ENCODE results near the gene RPL28.

RPL28 gene

DNA sequence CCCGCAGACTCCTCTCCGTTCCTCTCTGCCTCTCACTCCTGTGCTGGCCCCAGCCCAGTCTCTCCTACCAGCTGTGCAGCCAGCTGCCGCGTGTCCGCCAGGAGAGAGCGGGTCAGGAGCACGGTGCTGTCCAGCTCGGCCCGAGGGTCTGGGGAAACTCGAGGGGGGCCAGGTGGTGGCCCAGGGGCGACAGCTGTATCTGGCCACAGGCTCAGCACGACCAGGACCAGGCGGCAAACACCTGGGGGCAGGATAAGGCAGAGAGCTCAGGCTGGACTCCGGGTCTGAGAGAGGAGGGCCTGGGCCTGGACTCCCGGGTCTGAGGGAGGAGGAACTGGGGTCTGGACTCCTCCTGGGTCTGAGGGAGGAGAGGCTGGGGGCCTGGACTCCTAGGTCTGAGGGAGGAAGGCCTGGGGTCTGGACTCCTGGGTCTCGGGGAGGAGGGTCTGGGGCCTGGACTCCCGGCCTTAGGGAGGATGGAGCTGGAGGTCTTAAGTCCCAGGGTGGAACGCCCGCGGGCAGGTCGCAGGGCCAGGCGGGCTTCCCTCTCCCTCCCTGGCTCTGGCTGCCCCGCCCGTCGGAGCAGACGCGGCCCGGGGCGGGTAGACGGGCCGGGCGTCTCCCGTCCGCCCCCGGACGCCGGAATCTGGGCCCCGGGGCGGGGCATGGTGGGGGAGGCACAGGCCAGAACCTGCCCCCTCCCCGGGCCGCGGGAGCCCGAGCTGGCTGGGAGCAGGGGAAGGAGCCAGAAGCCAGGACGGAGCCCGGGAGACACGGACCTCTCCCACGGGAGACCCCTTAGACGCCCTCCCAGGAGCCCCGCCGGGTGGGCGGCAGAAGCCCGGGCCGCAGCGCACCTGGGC is 16.8 kb upstream of the RPL28 start:
- H3K4me3 ChIP-seq (ENCODE audit: control insufficient read depth, low read depth, low read length), result peak overlapping the region; percentile 35
- DNase-seq (ENCODE audit: low read depth), result peak; percentile 33
- TF ChIP-seq, protein P1, sequence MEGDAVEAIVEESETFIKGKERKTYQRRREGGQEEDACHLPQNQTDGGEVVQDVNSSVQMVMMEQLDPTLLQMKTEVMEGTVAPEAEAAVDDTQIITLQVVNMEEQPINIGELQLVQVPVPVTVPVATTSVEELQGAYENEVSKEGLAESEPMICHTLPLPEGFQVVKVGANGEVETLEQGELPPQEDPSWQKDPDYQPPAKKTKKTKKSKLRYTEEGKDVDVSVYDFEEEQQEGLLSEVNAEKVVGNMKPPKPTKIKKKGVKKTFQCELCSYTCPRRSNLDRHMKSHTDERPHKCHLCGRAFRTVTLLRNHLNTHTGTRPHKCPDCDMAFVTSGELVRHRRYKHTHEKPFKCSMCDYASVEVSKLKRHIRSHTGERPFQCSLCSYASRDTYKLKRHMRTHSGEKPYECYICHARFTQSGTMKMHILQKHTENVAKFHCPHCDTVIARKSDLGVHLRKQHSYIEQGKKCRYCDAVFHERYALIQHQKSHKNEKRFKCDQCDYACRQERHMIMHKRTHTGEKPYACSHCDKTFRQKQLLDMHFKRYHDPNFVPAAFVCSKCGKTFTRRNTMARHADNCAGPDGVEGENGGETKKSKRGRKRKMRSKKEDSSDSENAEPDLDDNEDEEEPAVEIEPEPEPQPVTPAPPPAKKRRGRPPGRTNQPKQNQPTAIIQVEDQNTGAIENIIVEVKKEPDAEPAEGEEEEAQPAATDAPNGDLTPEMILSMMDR (conservative IDR thresholded peaks at IDR 0.05; ENCODE audit: control insufficient read depth, insufficient read depth, low read depth, low read length), result no peak

DNA sequence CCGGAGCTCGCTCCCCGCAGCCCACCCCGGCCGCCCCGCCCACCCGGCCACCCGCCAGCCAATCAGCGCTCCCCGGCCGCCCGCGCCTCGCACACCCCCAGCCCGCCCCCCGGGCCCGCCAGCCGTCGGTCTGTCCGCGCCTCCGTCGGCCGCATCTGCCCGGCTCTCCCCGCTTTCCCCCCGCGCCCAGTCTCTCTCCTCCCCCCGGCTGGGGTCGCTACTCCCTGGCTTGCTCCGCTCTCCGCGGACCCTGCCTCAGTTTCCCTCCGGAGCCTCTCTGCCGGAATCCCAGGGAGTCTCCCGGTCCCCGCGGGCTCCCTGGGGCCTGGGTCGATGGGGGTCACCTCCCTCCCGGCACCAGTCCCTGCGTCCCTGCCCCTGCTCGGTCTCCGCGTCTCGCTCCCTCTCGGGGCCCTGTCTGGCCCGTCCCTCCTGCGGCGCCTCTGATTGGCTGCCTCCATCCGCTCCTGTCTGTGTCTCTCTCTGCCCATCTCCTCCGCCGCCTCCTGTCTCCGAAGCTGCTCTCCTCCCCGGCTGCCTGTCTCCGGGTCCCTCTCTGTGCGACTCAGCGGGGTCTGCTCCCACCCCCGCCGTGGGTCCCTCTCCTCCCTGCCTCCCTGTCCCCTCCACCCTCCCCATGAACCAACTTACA is 16.0 kb upstream of the RPL28 start:
- TF ChIP-seq, protein P1 (conservative IDR thresholded peaks at IDR 0.05; ENCODE audit: control insufficient read depth, insufficient read depth, low read depth, low read length), result no peak
- peak overlapping the region; percentile 59 for H3K4me3 ChIP-seq (ENCODE audit: control insufficient read depth, low read depth, low read length)
- peak; percentile 62 for DNase-seq (ENCODE audit: low read depth)

DNA sequence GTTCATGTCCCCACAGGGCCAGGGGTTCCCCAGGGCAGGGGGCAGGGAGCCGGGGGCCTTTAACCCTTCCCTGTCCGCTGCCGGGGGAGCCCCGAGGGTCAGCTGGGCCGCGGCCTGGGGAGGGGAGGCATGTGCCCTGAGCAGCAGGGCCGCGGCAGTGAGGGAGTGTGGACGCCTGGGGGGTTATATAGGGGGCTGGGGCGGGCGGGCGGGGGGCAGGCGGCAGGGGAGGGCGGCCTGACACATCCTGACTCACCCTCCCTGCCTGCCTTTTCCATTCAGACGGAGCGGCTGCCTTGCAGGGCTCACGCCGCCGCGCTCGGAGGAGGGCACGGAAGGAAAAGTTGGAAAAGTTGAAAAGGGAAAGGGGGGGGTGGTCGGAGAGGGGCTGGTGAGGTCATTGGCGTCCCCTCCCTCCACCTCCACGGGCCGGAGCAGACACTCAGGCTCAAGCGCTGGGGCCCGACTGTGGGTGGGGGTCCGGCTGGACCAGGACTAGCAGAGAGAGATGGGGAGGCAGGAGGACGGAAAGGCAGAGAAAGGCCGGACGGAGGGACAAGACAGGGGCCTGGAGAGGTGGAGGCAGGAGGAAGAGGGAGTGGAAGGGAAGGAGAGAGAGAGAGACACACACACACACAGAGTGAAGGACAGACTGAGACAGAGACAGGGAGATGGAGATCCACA is 15.3 kb upstream of the RPL28 start, which contains the start of gene IL11:
Gene IL11 (minus strand): TSS at position 159 of the 684 bp plus-strand sequence. CDS start 153 bp downstream, at position 6.
- H3K4me3 ChIP-seq (ENCODE audit: control insufficient read depth, low read depth, low read length), result peak within 1 kb of the TSS; percentile 59
- TF ChIP-seq, protein P1 (conservative IDR thresholded peaks at IDR 0.05; ENCODE audit: control insufficient read depth, insufficient read depth, low read depth, low read length), result no peak
- DNase-seq (ENCODE audit: low read depth), result peak; percentile 51

DNA sequence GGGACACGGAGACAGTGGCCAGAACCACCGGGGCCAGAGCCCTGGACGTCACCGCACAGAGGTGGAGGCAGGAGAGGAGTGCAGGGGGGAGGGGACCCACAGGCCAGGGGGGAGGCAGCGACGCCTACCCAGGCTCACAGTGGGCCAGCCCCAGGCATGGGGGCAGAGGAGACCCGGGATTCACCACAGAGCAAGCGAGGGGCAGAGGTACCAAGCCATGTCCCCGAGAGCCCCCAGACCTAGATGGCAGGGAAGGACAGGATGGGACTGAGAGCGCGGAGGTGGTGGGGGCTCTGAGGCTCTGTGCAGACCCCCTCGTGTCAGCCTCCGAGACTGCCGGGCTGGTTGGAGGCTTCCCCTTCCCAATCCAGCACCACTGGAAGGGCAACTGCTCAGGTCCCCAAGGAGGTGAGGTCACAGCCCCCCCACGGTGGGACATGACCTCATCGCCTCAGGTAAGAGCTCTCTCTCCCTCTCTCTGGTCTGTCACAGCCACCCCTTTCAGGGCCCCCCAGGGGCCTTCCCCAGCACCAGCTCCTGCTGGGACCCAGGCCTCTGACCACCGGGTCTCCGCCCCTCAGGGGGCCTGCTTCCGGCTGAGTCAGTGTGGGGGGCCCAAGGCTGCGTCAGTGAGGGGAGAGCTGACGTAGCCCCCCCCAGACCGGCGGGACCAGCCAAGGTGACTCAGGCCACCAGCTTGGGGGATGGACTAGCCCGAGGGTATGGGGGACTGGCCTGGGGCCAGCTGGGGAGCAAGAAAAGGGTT is 13.2 kb upstream of the RPL28 start:
- peak; percentile 41 for DNase-seq (ENCODE audit: low read depth)
- H3K4me3 ChIP-seq (ENCODE audit: control insufficient read depth, low read depth, low read length), result no peak overlapping the region
- TF ChIP-seq, protein P1 (conservative IDR thresholded peaks at IDR 0.05; ENCODE audit: control insufficient read depth, insufficient read depth, low read depth, low read length), result no peak

DNA sequence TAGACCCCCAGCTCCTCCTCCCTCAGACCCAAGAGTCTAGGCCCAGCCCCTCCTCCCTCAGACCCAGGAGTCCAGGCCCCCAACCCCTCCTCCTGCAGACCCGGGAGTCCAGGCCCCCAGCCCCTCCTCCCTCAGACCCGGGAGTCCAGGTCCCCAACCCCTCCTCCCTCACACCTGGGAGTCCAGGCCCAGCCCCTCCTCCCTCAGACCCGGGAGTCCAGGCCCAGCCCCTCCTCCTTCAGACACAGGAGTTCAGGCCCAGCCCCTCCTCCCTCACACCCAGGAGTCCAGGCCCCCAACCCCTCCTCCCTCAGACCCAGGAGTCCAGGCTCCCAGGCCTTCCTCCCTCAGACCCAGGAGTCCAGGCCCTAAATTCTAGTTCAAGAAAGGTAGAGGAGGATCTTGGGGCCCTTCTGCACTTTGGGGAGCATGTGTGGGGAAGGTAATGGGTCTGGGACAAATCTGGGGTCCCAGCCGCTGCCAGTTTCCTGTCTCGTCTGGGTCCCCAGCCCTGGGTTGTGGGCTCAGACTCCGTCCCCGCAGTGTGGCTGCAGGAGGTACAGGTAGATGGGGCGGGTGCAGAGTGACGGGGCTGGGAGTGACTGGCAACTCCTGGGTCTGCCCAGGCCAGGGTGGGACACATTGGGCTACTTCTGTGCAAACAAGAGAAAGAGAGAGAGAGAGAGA is 12.3 kb upstream of the RPL28 start:
- DNase-seq (ENCODE audit: low read depth), result no peak
- TF ChIP-seq, protein P1 (conservative IDR thresholded peaks at IDR 0.05; ENCODE audit: control insufficient read depth, insufficient read depth, low read depth, low read length), result no peak
- no peak overlapping the region for H3K4me3 ChIP-seq (ENCODE audit: control insufficient read depth, low read depth, low read length)

All from fibroblast of mammary gland (primary cell).